ENCODE measurements around the gene ARG1.

GRCh38 chr6:131586543-131586942, 13.5 kb downstream of the ARG1 start:
- TF ChIP-seq CTCF (IDR thresholded peaks at IDR 0.05), result no peak
- TF ChIP-seq REST (IDR thresholded peaks at IDR 0.05; ENCODE audit: insufficient read depth in 1 of 2, low read depth in 2 of 2, low read length in 1 of 2), result no peak
- TF ChIP-seq TCF7L2 (IDR thresholded peaks at IDR 0.05; ENCODE audit: low read depth, low read length), result no peak
- TF ChIP-seq POLR2AphosphoS5 (IDR thresholded peaks at IDR 0.05; ENCODE audit: low read depth, low read length), result no peak
- no peak for TF ChIP-seq SIN3A (IDR thresholded peaks at IDR 0.05; ENCODE audit: borderline replicate concordance, insufficient read depth, low read depth, low read length)

All from Panc1 (cell line).